IgD-negative memory B cell (primary cell): ENCODE measurements around the gene STARD3NL. TPM values are rescaled to one million over a fixed set of nuclear protein-coding genes. Genes with fewer than 3 reads are reported as not detected.
A peak's percentile ranks its signal among the peaks of the same experiment; 100 is the strongest.

ENCODE experiments used
- H3K27ac Mint-ChIP-seq, 3 donors: one replicate each; pipeline ENCODE4 v1.8.0; 2020 to 2022; ENCODE audit warnings: mild to moderate bottlenecking in 3 of 3, mixed read lengths in 3 of 3, moderate library complexity in 1 of 3
- H3K27me3 Mint-ChIP-seq: one replicate; pipeline ENCODE4 v1.8.0; 2021; ENCODE audit warnings: mixed read lengths
- H3K36me3 Mint-ChIP-seq: one replicate; pipeline ENCODE4 v1.8.0; 2020; ENCODE audit warnings: mild to moderate bottlenecking, mixed read lengths
- H3K4me1 Mint-ChIP-seq, 3 donors: one replicate each; pipeline ENCODE4 v1.8.0; 2020 to 2022; ENCODE audit warnings: mixed read lengths in 3 of 3, mild to moderate bottlenecking in 1 of 3
- H3K4me3 Mint-ChIP-seq, 4 donors: one replicate each; pipeline ENCODE4 v1.8.0; 2020 to 2022; ENCODE audit warnings: mild to moderate bottlenecking in 4 of 4, mixed read lengths in 4 of 4, moderate library complexity in 3 of 4
- H3K9me3 Mint-ChIP-seq, 3 donors: one replicate each; pipeline ENCODE4 v1.8.0; 2020 to 2021; ENCODE audit warnings: mixed read lengths in 3 of 3, mild to moderate bottlenecking in 1 of 3
- polyA plus RNA-seq: library from polyadenylated mRNA; unstranded; fragments of 300-500 nt; fragmentation: Illumina TruSeq; gene quantifications from one replicate; pipeline ENCODE4 v1.2.3, GENCODE V29; 2021

Gene STARD3NL
- polyA plus RNA-seq, 1 donor from 2014 or later = 48.9 TPM

DNA sequence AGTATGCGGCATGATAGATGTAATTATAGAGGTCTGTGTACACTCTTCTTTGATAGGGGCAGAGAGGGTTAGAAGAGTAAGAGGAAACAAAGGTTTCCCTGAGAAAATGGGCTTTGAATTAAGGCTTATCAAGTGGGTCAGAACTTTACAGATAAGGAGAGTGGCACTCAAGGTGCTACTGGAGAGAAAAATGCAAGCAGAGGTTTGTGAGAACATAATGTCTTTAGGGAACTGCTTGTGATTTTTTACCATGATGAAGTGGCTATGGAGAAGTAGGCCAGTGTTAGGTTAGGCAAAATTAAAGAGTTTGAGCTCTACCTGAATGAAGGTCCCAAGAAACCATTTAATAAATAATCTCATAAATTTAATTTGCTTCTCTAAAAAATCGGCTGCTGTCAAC lies 14.3 kb downstream of the STARD3NL start:
- Mint-ChIP-seq H3K27me3 (no peaks in the 10 kb centered on the region), H3K27ac (no peak overlapping the region), H3K9me3 (no peaks in the 10 kb centered on the region), H3K36me3 (peaks cover 4% of the 10 kb centered on the region), H3K4me3 (peak overlapping the region in 1 of 4 donors; percentile 54), H3K4me1 (peaks cover 14 to 29% (median 29%) of the 10 kb centered on the region in 3 donors)

DNA sequence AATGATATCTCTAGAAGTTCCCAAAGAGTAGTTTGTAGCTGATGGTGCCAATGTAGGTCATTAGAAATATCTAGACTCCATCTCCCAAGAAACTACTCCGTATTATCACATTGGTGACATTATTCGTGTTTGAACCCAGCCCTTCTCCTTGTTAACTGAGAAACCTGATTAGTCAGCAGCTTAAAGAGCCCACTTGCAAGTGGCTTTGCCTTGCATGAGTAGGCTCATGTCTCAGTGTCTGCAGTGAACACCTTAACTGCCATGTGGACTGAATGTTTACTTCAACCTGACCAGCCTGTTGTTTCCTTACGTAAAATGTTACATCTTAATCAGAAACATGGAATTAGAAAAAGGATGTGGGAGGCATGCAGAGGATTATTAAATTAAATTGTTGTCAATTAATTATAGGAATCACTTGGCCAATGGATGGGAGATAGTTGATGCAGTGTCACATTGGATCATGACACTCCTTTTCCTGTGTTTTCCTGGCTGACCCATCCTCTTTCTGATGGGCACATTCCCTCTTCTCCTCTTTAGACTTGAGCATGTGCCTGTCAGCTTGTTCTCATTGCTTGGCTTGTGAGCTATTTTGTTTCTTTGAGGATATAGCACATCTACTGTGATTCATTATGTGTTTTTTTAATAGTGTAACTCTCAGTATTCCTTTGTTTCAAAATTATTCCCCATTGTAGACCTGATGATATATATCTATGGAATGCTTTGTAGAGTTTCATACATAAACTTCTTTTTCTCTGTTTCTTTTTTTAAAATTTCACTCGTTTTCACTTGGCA lies 18.0 kb downstream of the STARD3NL start:
- Mint-ChIP-seq H3K36me3 (peaks cover 7% of the 10 kb centered on the region), H3K9me3 (no peaks in the 10 kb centered on the region), H3K4me1 (peaks cover 12 to 19% (median 14%) of the 10 kb centered on the region in 3 donors)

DNA sequence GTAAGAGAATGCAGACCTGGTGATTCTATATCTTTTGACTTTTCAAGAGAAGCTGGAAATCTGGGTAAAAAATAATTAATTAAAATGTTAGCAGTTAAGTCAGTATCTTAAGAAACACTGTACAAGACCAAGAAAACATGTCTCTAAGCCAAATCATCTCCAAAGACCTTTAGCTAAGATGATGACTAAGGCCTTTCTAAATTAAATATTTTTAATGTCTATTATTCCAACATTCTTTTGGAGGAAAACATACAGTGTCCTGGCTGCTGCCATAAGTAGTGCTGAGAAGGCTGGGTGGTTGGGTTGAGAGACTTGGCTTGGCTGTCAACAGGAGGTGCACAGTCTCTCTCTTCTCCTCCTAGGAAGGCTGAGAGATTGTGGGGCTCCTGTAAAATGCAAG lies 20.3 kb downstream of the STARD3NL start:
- no peak overlapping the region for H3K4me3 Mint-ChIP-seq
- H3K4me1 Mint-ChIP-seq = peaks cover 4 to 13% (median 9%) of the 10 kb centered on the region in 3 donors
- peak overlapping the region in 1 of 3 donors; percentile 35 for H3K27ac Mint-ChIP-seq
- peaks cover 0 to 2% (median 0%) of the 10 kb centered on the region in 3 donors for H3K9me3 Mint-ChIP-seq
- no peaks in the 10 kb centered on the region for H3K27me3 Mint-ChIP-seq
- H3K36me3 Mint-ChIP-seq = peaks cover 9% of the 10 kb centered on the region

More for the DNA sequence above, 18.0 kb downstream of the STARD3NL start:
- no peaks in the 10 kb centered on the region for H3K27me3 Mint-ChIP-seq
- H3K4me3 Mint-ChIP-seq = no peak overlapping the region
- no peak overlapping the region for H3K27ac Mint-ChIP-seq

DNA sequence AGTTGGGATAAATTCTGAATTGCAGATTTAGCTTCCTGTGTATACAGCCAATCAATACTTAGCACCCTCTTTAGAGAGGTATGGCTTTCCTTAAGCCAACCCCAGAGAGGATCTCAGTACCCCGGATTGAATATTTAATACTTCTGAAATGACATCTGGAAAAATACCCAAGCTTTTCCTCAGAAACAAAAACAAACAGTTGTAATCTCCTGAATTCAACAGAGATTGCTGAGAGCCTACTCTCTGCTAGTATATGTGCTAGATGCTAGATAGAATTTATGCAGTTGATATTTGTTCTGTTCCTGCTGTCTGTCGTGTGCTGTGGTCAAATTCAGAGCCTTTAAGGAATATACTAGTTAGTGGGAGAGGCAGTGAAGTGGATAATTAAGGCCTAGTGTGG lies 21.1 kb downstream of the STARD3NL start:
- Mint-ChIP-seq H3K27ac (peak overlapping the region in 1 of 3 donors; percentile 7), H3K4me3 (no peak overlapping the region)

DNA sequence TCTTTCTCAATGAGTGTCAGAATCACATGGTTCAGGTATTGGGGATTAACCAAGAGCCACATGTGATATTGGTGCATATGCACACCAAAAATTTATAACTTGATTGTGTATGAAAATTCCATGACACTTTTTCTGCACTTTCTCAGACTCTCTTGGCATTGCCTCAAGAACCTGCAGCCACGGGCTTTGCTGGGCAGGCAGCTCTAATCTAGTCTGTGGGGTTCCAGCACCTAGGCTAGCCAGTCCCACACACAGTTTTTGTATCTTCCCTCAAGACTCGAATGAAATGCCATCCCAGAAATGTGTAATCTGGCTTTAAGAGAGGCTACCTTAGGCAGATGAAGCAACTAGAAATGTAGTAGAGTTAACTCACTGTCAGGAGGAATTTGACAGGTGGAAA lies 21.7 kb downstream of the STARD3NL start:
- H3K27me3 Mint-ChIP-seq = no peaks in the 10 kb centered on the region
- H3K27ac Mint-ChIP-seq = no peak overlapping the region
- peaks cover 4 to 11% (median 7%) of the 10 kb centered on the region in 3 donors for H3K4me1 Mint-ChIP-seq
- H3K36me3 Mint-ChIP-seq = peaks cover 9% of the 10 kb centered on the region
- no peak overlapping the region for H3K4me3 Mint-ChIP-seq
- peaks cover 0 to 2% (median 0%) of the 10 kb centered on the region in 3 donors for H3K9me3 Mint-ChIP-seq

More for the DNA sequence above, 21.1 kb downstream of the STARD3NL start:
- Mint-ChIP-seq H3K9me3 (peaks cover 0 to 2% (median 0%) of the 10 kb centered on the region in 3 donors), H3K4me1 (peaks cover 4 to 11% (median 7%) of the 10 kb centered on the region in 3 donors), H3K27me3 (no peaks in the 10 kb centered on the region), H3K36me3 (peaks cover 9% of the 10 kb centered on the region)

DNA sequence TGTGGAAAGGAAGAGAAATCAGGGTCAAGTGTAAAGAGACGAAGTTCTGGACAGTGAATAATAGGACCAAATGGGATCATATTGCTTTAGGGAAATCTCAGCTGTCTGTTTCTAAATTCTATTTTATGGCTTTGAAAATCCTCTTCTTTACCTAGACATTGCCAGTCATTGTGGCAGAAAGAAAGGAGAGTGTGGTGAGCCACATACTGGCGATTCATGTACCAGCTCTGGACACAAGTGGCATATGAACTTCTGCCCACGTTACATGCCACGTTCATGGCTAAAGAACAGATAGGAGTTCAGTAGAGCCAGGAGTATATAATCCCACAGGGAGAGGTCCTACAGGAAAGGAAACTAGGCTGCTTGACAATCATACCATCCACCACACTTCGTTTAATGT lies 28.0 kb downstream of the STARD3NL start:
- H3K4me1 Mint-ChIP-seq = no peaks in the 10 kb centered on the region
- H3K36me3 Mint-ChIP-seq = peaks cover 12% of the 10 kb centered on the region
- no peaks in the 10 kb centered on the region for H3K27me3 Mint-ChIP-seq
- peaks cover 0 to 2% (median 0%) of the 10 kb centered on the region in 3 donors for H3K9me3 Mint-ChIP-seq
- H3K4me3 Mint-ChIP-seq = no peak overlapping the region
- no peak overlapping the region for H3K27ac Mint-ChIP-seq

DNA sequence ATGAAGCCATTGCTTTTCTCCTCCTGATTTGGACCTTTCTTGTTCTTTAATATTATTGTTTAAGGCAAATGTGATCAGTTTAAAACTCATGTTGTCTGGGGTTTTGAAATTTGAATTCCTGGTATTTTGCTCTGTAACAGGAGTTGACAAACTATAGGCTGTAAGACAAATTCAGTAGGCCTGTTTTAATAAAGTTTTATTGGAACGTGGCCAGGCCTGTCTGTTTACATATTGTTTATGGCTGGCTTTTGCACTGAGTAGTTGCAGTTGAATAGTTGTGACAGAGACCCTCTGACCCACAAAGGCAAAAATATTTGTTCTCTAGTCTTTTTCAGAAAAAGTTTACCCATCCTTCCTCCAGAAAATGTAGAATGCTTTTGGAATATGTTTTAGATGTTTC lies 29.8 kb downstream of the STARD3NL start:
- Mint-ChIP-seq H3K4me1 (peaks cover 0 to 1% (median 0%) of the 10 kb centered on the region in 3 donors), H3K36me3 (peaks cover 6% of the 10 kb centered on the region), H3K4me3 (no peak overlapping the region), H3K27ac (no peak overlapping the region), H3K27me3 (no peaks in the 10 kb centered on the region), H3K9me3 (no peaks in the 10 kb centered on the region)

DNA sequence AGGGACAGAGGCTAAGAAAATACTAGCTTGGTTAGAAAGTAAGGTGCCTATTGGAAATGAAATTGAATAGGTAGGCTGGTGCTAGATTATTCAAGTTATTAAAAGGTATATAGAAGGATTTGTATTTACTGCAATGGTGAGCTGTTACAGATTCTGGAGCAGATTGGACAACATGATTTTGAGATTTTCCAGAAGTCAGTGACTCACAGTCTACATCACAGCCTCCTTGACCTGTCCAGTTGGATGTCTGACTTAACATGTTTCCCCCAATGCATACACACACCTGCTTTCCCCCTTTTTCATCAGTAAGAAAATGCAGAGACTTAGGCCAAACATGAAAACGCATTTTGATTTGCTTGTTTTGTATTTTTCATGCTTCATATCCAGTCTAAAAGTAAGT lies 33.4 kb downstream of the STARD3NL start:
- Mint-ChIP-seq H3K9me3 (no peaks in the 10 kb centered on the region), H3K27ac (no peak overlapping the region), H3K4me3 (no peak overlapping the region), H3K27me3 (no peaks in the 10 kb centered on the region), H3K4me1 (peaks cover 7 to 8% (median 8%) of the 10 kb centered on the region in 3 donors), H3K36me3 (peaks cover 4% of the 10 kb centered on the region)

DNA sequence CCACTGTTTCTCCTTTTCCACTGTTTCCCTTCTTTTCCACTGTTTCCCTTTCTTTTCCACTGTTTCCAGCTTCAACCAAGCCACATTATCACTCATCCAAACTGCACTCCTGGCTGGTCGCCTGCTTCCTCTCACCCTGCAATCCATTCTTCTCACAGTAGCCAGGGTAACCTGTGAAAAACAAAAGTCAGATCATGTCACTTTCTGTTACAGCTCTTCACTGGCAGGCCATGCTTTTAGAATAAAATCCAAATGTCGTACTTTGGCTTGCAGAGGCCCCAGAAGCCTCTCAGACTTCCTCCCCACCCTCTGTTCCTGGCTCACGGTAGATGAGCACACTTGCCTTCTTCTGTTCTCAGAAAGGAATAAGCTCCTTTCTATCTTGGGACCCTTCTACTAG lies 33.9 kb downstream of the STARD3NL start:
- Mint-ChIP-seq H3K9me3 (no peaks in the 10 kb centered on the region), H3K36me3 (peaks cover 4% of the 10 kb centered on the region), H3K4me3 (no peak overlapping the region), H3K4me1 (peaks cover 7 to 8% (median 8%) of the 10 kb centered on the region in 3 donors), H3K27me3 (no peaks in the 10 kb centered on the region), H3K27ac (no peak overlapping the region)

DNA sequence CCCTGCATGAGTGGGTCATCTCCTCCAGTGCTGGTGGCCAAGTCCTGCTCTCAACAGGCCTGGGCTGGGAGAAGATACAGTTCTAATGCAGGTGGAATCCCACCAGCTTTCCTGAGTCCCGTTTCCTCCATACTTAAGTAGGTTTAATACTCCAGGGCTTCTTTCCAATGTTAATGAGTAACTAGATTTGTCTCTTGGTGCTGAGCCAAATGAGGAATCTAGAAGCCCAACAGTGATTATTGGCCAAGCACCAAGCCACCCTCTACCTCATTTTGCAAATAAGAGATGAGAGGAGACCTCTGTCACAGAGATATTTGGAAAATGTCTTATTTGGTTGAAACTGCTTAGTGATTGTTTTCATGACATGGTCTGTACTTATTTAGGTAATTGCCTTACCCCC lies 37.1 kb downstream of the STARD3NL start:
- Mint-ChIP-seq H3K4me3 (no peak overlapping the region), H3K27me3 (no peaks in the 10 kb centered on the region)

DNA sequence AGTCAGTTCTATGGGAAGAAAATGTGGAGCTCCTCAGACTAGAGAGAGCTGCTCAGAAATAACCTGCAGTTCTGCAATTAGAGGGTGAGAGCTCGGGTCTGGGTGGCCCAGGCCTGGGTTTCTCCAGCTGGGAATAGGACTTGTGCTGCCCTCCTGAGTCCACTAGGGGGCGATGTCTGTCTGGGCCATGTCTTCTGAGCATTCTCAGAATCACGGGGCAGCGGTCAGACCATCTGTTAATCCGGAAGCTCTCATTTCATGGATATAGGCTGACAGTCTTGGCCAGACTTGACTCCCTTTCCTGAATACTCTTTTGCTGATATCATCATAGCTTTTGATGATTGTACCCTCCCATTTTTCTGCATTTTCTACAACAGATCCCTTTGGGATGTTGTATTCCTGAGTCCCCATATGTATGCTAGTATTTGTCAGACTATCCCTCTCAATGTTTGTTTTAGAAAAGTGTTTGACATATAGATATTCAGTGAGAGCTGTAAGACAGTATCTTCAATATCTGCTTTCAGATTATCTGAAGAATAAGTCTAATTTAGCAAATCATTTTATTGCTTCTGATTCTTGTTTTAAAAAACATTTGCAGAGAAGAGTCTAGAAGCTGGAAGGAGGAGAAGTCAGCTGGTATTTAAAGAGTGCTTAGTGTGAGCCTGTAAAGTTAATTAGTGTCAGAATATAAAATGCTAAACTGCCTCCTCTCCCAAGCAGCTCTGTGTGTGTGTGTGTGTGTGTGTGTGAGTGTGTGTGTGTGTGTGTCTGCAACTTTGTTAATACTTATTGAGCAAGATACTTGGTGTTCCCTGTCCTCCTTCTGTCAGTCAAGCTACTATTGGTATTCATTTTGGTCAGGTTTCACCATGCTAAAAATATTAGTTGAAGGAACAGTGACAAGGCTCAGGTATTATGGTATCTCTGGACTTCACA lies 38.0 kb downstream of the STARD3NL start:
- Mint-ChIP-seq H3K36me3 (peaks cover 4% of the 10 kb centered on the region), H3K9me3 (no peaks in the 10 kb centered on the region), H3K27me3 (no peaks in the 10 kb centered on the region), H3K4me3 (no peak overlapping the region), H3K4me1 (peaks cover 7 to 8% (median 8%) of the 10 kb centered on the region in 3 donors), H3K27ac (peak overlapping the region in 2 of 3 donors; percentile 36 to 48)

More for the DNA sequence above, 37.1 kb downstream of the STARD3NL start:
- Mint-ChIP-seq H3K9me3 (no peaks in the 10 kb centered on the region), H3K36me3 (peaks cover 7% of the 10 kb centered on the region), H3K4me1 (peaks cover 7 to 8% (median 8%) of the 10 kb centered on the region in 3 donors), H3K27ac (no peak overlapping the region)

DNA sequence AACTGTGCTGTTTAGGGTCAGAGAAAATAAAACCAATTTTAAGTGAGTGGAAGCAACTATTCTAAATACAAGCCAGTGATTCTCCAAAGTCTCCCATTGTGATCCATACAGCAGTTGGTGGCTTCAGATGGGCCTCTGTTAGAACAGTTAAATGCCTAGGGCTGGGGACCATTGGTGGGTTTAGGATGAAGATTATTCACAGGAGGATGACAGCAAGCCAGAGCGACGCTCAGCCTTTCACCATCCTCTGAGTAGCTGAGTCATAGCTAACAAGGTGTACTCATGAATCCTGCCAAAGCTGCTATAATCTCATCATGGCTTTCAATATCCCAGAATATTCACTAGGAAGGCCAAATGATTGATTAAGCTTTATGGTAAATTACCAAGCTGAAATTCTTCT lies 39.6 kb downstream of the STARD3NL start:
- Mint-ChIP-seq H3K27ac (no peak overlapping the region), H3K36me3 (peaks cover 5% of the 10 kb centered on the region), H3K4me1 (peaks cover 7 to 9% (median 8%) of the 10 kb centered on the region in 3 donors), H3K4me3 (no peak overlapping the region), H3K27me3 (no peaks in the 10 kb centered on the region), H3K9me3 (no peaks in the 10 kb centered on the region)

DNA sequence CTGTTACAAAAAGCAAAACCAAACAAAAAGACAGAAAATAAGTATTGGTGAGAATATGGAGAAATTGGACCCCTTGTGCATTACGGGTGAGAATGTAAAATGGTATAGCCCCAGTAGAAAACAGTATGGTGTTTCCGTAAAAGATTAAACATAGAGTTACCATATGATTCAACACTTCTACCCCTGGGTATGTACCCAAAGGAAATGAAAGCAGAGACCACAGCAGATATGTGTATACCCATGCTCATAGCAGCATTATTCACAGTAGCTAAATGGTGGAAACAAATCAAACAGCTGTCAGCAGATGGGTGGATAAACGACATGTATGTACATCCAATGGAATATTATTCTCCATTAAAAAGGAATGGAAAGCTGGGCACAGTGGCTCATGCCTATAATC lies 42.4 kb downstream of the STARD3NL start:
- peaks cover 5 to 8% (median 7%) of the 10 kb centered on the region in 3 donors for H3K4me1 Mint-ChIP-seq
- H3K9me3 Mint-ChIP-seq = no peaks in the 10 kb centered on the region
- H3K36me3 Mint-ChIP-seq = peaks cover 7% of the 10 kb centered on the region
- H3K27ac Mint-ChIP-seq = peak overlapping the region in 1 of 3 donors; percentile 76
- H3K27me3 Mint-ChIP-seq = no peaks in the 10 kb centered on the region
- no peak overlapping the region for H3K4me3 Mint-ChIP-seq

DNA sequence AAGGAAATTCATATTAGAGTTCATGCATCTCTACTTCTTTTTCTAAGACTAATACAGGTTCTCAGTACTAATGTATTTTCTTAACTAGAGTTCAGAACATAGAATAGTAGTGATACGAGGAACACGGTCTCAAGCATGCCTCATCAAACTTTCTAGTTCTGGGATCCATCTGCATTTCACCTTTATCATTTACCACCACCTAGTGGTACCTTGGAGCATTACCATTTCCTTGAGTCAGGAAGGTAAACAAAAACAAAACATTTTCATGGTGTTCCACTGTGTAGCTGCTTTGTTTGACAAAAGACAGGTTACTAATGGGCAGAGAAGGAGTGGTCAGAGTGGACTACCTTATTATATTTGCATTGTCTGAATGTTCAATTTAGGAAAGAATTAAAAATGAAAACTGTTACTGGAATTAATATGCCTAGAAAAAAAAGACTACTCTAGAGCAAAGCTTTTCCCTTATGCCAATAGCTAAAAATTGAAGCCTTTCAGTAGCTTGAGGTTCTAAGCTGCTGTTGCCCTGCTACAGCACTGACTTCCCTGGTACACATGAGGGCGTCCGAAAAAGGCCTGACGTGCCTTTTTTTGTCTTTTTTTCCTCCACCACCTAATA lies 44.5 kb downstream of the STARD3NL start:
- Mint-ChIP-seq H3K9me3 (no peaks in the 10 kb centered on the region), H3K36me3 (peaks cover 3% of the 10 kb centered on the region), H3K4me3 (no peak overlapping the region), H3K27ac (no peak overlapping the region), H3K27me3 (no peaks in the 10 kb centered on the region), H3K4me1 (peaks cover 0 to 2% (median 0%) of the 10 kb centered on the region in 3 donors)
